IMR-90 (cell line): ENCODE measurements around the gene PHB1. TPM values are rescaled to one million over a fixed set of nuclear protein-coding genes. Genes with fewer than 3 reads are reported as not detected.

Experiments
- ATAC-seq: fragments of 200-7000 bp; cut with Tn5 transposase; 2 replicates; pipeline ENCODE4 v1.9.1; 2020; ENCODE audit warnings: low read depth, mild to moderate bottlenecking, moderate library complexity
- BruUV-seq: library from RNA; stranded (reverse); fragments of 400-500 nt; replicated peaks from 2 replicates; lab custom pipeline; 2021; lab: Mats Ljungman, UMichigan
- CTCF ChIA-PET: fragments of 300-600 bp; formaldehyde crosslinking; extraction: SDS; loops from one replicate; lab custom pipeline; 2021; ENCODE audit warnings: antibody characterized with exemption; lab: Yijun Ruan, JAX
- POLR2A ChIA-PET: fragments of 300-600 bp; sonication (Branson Sonifier 250); formaldehyde crosslinking; loops from one replicate; lab custom pipeline; 2022; ENCODE audit warnings: antibody characterized with exemption; ENCODE audit not compliant: unreplicated experiment; lab: Charles Lee
- DNase-seq: peaks from one replicate; pipeline ENCODE4 v3.0.0; 2013
- H2AFZ ChIP-seq: replicated peaks from 2 replicates; pipeline ENCODE3; 2013; ENCODE audit warnings: low read length, mild to moderate bottlenecking; ENCODE audit not compliant: poor library complexity
- H2AK5ac ChIP-seq: 2 replicates; pipeline ENCODE4 v1.6.1; 2013; ENCODE audit warnings: low read depth, low read length, inconsistent platforms
- H2AK9ac ChIP-seq: replicated peaks from 2 replicates; pipeline ENCODE3; 2013; ENCODE audit warnings: mild to moderate bottlenecking, low read depth, low read length, moderate library complexity; ENCODE audit not compliant: poor library complexity
- H2BK120ac ChIP-seq: 2 replicates; pipeline ENCODE4 v1.6.1; 2013; ENCODE audit warnings: low read depth, low read length, inconsistent platforms
- H2BK15ac ChIP-seq: 3 replicates; pipeline ENCODE4 v1.6.1; 2013; ENCODE audit warnings: low read depth, low read length, inconsistent platforms
- H2BK20ac ChIP-seq: 2 replicates; pipeline ENCODE4 v1.6.1; 2013; ENCODE audit warnings: low read depth, mild to moderate bottlenecking, inconsistent platforms, low read length, moderate library complexity
- H2BK5ac ChIP-seq: 2 replicates; pipeline ENCODE4 v1.6.1; 2013; ENCODE audit warnings: mild to moderate bottlenecking, low read depth, low read length, inconsistent platforms; ENCODE audit not compliant: poor library complexity, severe bottlenecking
- H3K14ac ChIP-seq: replicated peaks from 2 replicates; pipeline ENCODE4 v1.6.1; 2013; ENCODE audit warnings: low read depth, low read length, inconsistent platforms
- H3K18ac ChIP-seq: 2 replicates; pipeline ENCODE4 v1.6.1; 2013; ENCODE audit warnings: low read depth, low read length, control low read depth
- H3K23ac ChIP-seq: 2 replicates; pipeline ENCODE4 v1.6.1; 2013; ENCODE audit warnings: low read depth, low read length, inconsistent platforms
- H3K27ac ChIP-seq: 2 replicates; pipeline ENCODE4 v1.5.1; 2013; ENCODE audit warnings: mild to moderate bottlenecking, control low read depth, low read length; ENCODE audit not compliant: insufficient read depth
- H3K27me3 ChIP-seq: 2 replicates; pipeline ENCODE4 v1.6.1; 2013; ENCODE audit warnings: low read length; ENCODE audit not compliant: control insufficient read depth, insufficient read depth
- H3K36me3 ChIP-seq: 2 replicates; pipeline ENCODE4 v1.6.1; 2013; ENCODE audit warnings: low read length, mixed read lengths; ENCODE audit not compliant: control insufficient read depth, insufficient read depth
- H3K4ac ChIP-seq: 2 replicates; pipeline ENCODE4 v1.6.1; 2013; ENCODE audit warnings: low read depth, low read length, inconsistent platforms
- H3K4me1 ChIP-seq: 2 replicates; pipeline ENCODE4 v1.6.1; 2013; ENCODE audit warnings: low read length, mixed read lengths; ENCODE audit not compliant: control insufficient read depth, insufficient read depth
- H3K4me2 ChIP-seq: 2 replicates; pipeline ENCODE4 v1.6.1; 2013; ENCODE audit warnings: low read depth, mild to moderate bottlenecking, control low read depth, low read length, moderate library complexity
- H3K4me3 ChIP-seq: 2 replicates; pipeline ENCODE4 v1.5.1; 2013; ENCODE audit warnings: low read depth, mild to moderate bottlenecking, control low read depth, low read length, moderate library complexity; ENCODE audit not compliant: insufficient read depth
- H3K56ac ChIP-seq: 2 replicates; pipeline ENCODE4 v1.6.1; 2013; ENCODE audit warnings: low read length, inconsistent platforms; ENCODE audit not compliant: insufficient read depth; ENCODE audit errors: extremely low read depth
- H3K79me1 ChIP-seq, 2 experiments: 2 replicates each; pipeline ENCODE4 v1.6.1; 2013; ENCODE audit warnings: low read length in 2 of 2, inconsistent platforms in 1 of 2, low read depth in 1 of 2
- H3K9ac ChIP-seq: 2 replicates; pipeline ENCODE4 v1.6.1; 2013; ENCODE audit warnings: low read depth, low read length, control low read depth
- H3K9me1 ChIP-seq: 2 replicates; pipeline ENCODE4 v1.6.1; 2013; ENCODE audit warnings: low read length, inconsistent platforms; ENCODE audit not compliant: insufficient read depth
- H3K9me3 ChIP-seq: 2 replicates; pipeline ENCODE4 v1.6.1; 2013; ENCODE audit warnings: low read length; ENCODE audit not compliant: control insufficient read depth, insufficient read depth
- H4K20me1 ChIP-seq: 2 replicates; pipeline ENCODE4 v1.6.1; 2013; ENCODE audit warnings: low read length, inconsistent platforms; ENCODE audit not compliant: insufficient read depth
- H4K5ac ChIP-seq: 2 replicates; pipeline ENCODE4 v1.6.1; 2013; ENCODE audit warnings: mild to moderate bottlenecking, low read depth, low read length, control low read depth
- H4K8ac ChIP-seq, 2 experiments: 2 replicates each; pipeline ENCODE4 v1.6.1; 2013; ENCODE audit warnings: low read depth in 2 of 2, low read length in 2 of 2, control low read depth in 1 of 2, inconsistent platforms in 1 of 2
- H4K91ac ChIP-seq: 2 replicates; pipeline ENCODE4 v1.6.1; 2013; ENCODE audit warnings: low read depth, low read length, inconsistent platforms; ENCODE audit not compliant: insufficient read depth
- CHD1 ChIP-seq: IDR thresholded peaks from 2 replicates; pipeline ENCODE4 v1.6.1; 2012; ENCODE audit warnings: low read depth, low read length, improper control_type of control experiment
- MAZ ChIP-seq: IDR thresholded peaks from 2 replicates; pipeline ENCODE4 v1.6.1; 2012; ENCODE audit warnings: low read depth, mild to moderate bottlenecking, low read length, improper control_type of control experiment, moderate library complexity, borderline replicate concordance
- POLR2A ChIP-seq: IDR thresholded peaks from 2 replicates; pipeline ENCODE4 v1.6.1; 2012; ENCODE audit warnings: mild to moderate bottlenecking, low read depth, low read length
- RAD21 ChIP-seq: IDR thresholded peaks from 2 replicates; pipeline ENCODE4 v1.6.1; 2012; ENCODE audit warnings: low read length, improper control_type of control experiment
- RCOR1 ChIP-seq: IDR thresholded peaks from 2 replicates; pipeline ENCODE4 v1.6.1; 2012; ENCODE audit warnings: mild to moderate bottlenecking, low read length, improper control_type of control experiment; ENCODE audit not compliant: insufficient replicate concordance
- WGBS, 2 experiments: methylation state at CpG; one replicate each; pipeline versions ENCODE4 v1.1.5 to v1.1.7; 2013; ENCODE audit warnings: missing lambda C conversion rate in 2 of 2; ENCODE audit not compliant: insufficient read length in 1 of 2; ENCODE audit errors: extremely low coverage in 2 of 2; 5-methylcytosine and 5-hydroxymethylcytosine counted together
- dilution Hi-C: fragments of 300-500 bp; cut with HindIII; formaldehyde crosslinking; loops from one replicate; pipeline ENCODE4 v1.14.3; 2018; ENCODE audit warnings: low sequenced_read_pairs; ENCODE audit not compliant: unreplicated experiment
- in situ Hi-C: fragments of 300-500 bp; cut with MboI; formaldehyde crosslinking; loops from 3 replicates; pipeline ENCODE4 v1.14.3; 2019; ENCODE audit warnings: low sequenced_read_pairs, inconsistent platforms, mixed read lengths
- intact Hi-C: fragments of 100-400 bp; cut with micrococcal nuclease; formaldehyde crosslinking; loops from 2 replicates; pipeline ENCODE4 v1.10.0; 2022
- polyA plus RNA-seq, 3 experiments: library from polyadenylated mRNA; depleted of rRNA; stranded (reverse); fragments of >200 nt; gene quantifications; 2 replicates each; pipeline ENCODE4 v1.2.3, GENCODE V29; 2012; ENCODE audit warnings: low replicate concordance in 1 of 3
- total RNA-seq: library from RNA; depleted of rRNA; stranded (reverse); fragments of >200 nt; gene quantifications from 2 replicates; pipeline ENCODE4 v1.2.3, GENCODE V29; 2012

Gene PHB1
- total and polyA plus RNA-seq, 2 of the 4 experiments (the other 2 are of a cell fraction), result 283 to 294 TPM

GRCh38 chr17:49447628-49448302 lies 33.1 kb upstream of the PHB1 start:
- CTCF ChIA-PET, result no interaction called here
- intact Hi-C loops, result no loop called here

More at GRCh38 chr17:49447628-49448302, 33.1 kb upstream of the PHB1 start:
- Histone ChIP-seq H2BK5ac (no peak overlapping the region), H4K91ac (no peak overlapping the region), H3K23ac (no peak overlapping the region), H3K27me3 (peaks cover 41% of the 10 kb centered on the region), H3K79me1 (no peaks in the 10 kb centered on the region), H3K9me3 (no peaks in the 10 kb centered on the region), H4K8ac (no peak overlapping the region), H4K20me1 (no peaks in the 10 kb centered on the region), H3K4me3 (no peak overlapping the region), H2AK9ac (no peak overlapping the region), H2BK120ac (no peak overlapping the region), H2BK20ac (no peak overlapping the region), H3K4me1 (no peaks in the 10 kb centered on the region), H3K9me1 (no peaks in the 10 kb centered on the region), H3K4ac (no peak overlapping the region), H2BK15ac (no peak overlapping the region), H3K27ac (no peak overlapping the region), H3K14ac (no peak overlapping the region), H2AK5ac (no peak overlapping the region), H3K56ac (no peak overlapping the region), H3K18ac (no peak overlapping the region), H3K9ac (no peak overlapping the region), H3K4me2 (no peak overlapping the region), H3K36me3 (no peaks in the 10 kb centered on the region), H2AFZ (no peak overlapping the region), H4K5ac (no peak overlapping the region)
- BruUV-seq, result no TSS peak
- in situ Hi-C loops, result no loop called here
- DNase-seq (no peak), ATAC-seq (no peak)
- no peak for TF ChIP-seq CHD1
- no peak for TF ChIP-seq RCOR1
- TF ChIP-seq MAZ, result no peak
- TF ChIP-seq POLR2A, result no peak
- TF ChIP-seq RAD21, result no peak
- POLR2A ChIA-PET, result interaction anchor here (0.6 kb wide), 1 partner anchor 112 kb away, joined by 3 read pairs; no protein-coding TSS in a partner anchor
- dilution Hi-C loops, result no loop called here
- WGBS, 2 experiments, result 0% methylated on average over 1 of the region's 9 CpGs; no CpG with 5 or more reads in 1 of the 2 experiments
